GM19193 (cell line): Measurements from ENCODE around the gene JAM3.

Source experiments
- POLR2A ChIP-seq: IDR thresholded peaks from 4 replicates; pipeline ENCODE4 v1.6.1; 2011; ENCODE audit not compliant: insufficient read depth, insufficient read length; ENCODE audit errors: extremely low read depth

JAM3 gene

DNA sequence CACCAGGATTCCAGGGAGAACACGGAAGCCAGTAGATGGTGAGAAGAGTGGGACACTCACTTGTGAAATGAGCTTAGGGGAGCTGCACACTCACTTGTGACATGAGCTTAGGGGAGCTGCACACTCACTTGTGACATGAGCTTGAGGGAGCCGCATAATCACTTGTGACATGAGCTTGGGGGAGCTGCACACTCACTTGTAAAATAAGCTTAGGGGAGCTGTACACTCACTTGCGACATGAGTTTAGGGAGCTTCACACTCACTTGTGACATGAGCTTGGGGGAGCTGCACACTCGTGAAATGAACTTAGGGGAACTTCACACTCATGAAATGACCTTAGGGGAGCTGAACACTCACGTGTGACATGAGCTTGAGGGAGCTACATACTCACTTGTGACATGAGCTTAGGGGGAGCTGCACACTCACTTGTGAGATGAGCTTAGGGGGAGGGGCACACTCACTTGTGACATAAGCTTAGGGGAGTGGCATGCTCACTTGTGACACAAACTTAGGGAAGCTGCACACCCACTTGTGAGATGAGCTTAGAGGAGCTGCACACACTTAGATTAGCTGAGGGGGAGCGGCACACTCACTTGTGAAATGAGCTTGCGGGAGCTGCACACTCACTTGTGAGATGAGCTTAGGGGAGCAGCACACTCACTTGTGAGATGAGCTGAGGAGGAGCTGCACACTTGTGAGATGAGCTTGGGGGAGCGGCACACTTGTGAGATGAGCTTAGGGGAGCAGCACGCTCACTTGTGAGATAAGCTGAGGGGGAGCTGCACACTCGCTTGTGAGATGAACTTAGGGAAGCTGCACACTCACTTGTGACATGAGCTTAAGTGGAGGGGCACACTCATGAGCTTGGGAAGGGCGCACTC lies 95.9 kb downstream of the JAM3 start:
- no peak for TF ChIP-seq POLR2A

DNA sequence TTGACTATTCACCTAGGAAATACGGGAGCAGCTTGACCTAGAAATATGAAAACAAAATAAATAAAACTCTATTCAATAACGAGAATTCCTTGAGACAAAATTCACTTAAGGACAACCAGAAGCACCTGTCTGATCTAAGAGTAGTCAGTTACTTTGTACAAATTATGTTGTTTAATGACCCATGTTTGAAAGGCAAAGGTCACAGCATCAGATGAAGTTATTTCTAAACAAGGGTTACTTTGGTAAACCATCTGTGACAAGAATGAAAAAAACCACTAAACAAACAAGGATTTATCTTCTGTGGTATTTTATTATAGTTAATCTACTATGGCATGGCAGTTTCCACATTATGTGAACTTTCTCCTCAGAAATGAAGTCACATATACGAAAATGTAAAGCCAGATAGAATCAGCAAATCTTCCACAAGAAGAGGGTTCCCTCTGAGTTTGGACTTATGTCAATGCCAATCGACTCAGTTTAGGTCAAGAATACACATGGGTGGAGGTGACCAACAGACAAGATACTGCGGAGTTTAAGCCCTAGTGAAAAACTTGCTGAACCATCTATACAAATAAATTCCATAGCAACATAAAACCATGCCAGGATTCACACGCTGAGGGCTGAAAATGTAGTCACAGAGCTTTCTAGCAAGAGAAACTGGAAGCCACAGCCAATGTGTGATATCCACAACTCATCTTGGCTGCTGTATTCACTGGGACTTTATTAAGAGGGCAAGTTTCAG lies 101.5 kb downstream of the JAM3 start:
- no peak for TF ChIP-seq POLR2A

DNA sequence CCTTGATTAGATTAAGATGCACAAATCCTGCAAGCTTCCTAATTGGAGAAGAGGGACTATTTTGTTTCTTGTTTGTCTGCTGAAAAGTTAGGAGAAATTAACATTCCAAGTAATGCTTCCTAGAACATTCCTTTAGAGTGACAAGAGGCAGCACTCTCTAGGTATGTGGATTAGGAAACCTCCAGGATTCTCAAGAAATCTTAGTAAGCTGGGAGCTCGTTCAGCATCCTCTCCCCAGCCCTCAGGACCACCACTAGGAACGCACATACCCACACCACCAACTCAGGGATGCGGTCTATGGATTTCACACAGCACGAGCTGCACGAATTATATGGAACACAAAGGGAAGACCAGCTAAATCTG lies 102.0 kb downstream of the JAM3 start:
- TF ChIP-seq POLR2A = no peak

DNA sequence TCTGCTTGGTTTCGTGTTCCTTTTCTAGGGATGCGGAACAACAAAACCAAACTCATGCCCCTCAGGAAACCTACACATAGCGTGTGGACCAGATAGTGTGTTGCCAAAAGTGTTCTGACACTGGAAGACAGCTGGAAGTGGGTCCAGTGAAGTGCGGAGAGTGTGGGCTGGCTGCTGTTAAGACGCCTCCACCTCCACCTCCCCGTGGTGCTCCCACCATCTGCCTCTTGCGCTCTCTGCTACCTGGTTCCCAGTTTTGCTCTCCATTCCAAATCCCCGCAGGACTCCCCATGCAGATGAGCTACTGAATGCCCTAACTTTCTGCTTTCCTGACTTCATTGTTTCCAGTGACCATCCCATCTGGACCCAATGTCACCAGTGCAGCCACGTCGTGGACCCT lies 103.1 kb downstream of the JAM3 start:
- no peak for TF ChIP-seq POLR2A

DNA sequence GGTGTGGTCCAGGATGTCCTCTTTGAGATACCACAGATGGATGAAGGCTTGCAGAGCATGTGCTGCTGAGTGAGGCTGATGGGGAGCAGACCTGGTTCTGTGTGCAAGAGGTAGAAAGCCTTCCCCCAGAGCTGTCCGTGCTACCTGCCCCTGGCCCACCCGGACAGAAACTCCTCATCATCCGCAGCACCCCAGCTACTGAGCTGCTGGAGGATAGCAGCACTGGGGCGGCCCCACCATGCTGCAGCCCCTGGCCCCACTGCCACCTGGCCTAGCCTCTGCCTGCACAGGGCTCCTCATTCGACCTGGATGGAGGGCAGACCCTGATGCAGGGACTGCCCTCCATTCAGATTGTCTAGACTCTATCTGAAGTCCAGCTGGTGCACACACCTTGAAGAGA lies 104.4 kb downstream of the JAM3 start:
- no peak for TF ChIP-seq POLR2A

DNA sequence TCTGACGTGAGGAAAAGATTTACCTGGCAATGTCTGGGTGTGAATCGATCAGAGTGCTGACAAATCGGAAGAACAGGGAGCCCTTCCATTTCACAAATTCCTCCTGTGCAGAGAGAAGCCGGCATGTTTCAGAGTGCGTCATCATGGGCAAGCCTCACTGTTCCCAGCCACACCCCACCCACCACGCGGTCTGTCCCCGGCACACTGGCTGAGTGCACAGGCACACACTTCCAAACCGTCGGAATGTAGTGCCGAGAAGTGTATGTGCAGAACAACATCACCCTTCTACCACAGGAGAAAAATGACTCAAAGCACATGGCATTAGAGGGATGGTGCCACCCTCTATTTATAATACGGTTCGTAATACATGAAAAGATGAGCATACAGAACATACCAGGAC lies 107.4 kb downstream of the JAM3 start:
- TF ChIP-seq POLR2A = no peak

DNA sequence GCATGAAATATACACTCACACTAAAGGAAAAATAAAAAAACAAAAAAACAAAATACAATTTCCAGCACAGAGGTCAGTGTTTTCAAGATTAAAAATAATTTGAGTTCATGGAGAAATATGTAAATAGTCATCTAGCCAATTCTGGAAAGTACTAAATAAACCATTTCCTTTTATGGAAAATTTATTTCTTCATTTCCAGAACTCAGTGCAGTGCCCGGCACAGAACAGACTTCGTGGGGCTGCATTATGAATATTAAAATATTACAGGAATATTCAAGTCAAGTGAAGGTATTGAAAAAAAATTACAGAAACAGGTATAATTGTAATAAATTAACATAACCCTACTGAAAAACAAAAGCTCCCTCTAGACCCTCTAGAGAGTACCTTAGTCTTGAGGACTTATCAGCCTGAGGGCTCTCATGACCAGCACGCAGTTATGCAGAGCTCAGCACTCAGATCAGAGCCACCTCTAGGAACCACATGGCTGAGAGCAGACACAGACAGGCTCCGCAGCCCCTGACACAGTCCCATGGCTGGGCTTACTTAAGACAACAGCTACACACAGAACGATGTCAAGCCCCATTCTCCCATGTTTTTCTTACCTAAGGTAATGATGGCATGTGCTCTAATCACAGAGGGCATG lies 109.3 kb downstream of the JAM3 start:
- TF ChIP-seq POLR2A = no peak

DNA sequence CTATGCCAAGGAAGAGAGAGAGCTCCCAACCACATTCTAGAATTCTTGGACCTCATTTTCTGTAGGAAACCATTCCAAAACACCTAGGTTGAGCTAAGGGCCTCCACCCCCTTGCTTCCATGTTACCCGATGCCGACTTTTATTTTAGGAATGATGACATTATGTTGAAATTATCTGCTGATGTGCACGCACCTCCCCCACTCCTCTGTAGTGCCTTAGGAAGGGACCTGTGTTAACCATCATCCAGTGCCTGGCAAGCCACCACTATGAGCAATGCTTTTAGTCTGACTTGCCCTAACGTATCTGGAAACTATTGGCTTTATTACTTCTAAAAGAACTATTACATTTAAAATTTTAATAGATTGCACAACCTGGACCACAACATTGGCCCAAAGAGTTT lies 112.8 kb downstream of the JAM3 start:
- no peak for TF ChIP-seq POLR2A

DNA sequence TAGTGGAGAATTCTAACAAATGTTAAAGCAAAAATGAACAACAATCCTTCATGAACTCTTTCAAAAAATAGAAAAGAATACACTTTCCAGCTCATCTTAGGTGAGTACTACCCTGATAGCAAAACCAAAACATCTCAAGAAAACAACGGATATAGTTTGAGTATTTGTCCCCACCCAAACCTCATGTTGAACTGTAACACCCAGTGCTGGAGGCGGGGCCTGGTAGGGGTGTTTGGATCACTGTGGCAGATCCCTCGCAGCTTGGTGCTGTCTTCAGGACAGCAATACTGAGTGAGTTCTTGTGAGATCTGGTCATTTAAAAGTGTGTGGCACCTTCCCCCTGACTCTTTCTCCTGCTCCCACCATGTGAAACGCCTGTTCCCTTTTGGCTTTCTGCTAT lies 127.9 kb downstream of the JAM3 start:
- TF ChIP-seq POLR2A = no peak

DNA sequence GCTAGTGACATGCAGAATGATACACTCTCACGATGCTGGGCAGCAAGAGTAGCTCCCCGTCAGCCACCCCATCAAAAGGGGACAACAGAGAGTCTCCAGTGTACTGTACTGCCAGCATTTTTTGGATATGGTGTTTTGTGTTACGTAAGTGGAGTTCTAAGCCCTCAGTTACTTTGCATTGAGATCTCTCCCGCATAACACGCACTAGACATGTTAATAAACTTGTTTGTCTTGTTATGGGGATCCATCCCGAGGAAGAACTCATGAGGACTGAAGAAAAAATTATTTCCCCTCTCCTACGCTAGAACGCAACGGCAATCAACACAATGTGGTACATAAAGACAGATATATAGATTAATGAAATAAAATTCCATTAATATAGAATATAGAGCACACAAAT lies 130.7 kb downstream of the JAM3 start:
- TF ChIP-seq POLR2A = no peak

DNA sequence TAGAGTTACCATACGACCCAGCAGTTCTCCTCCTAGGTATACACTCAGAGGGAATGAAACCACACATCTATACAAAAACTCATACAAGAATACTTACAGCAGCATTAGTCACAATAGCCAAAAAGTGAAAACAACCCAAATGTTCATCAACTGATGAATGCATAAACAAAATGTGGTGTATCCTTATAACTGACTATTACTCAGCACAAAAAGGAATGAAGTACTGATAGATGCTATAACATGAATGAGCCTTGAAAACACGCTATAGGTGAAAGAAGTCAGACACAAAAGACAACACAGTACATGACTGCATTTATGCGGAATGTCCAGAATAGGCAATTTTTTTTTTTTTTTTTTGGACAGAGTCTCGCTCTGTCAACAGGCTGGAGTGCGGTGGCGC lies 131.8 kb downstream of the JAM3 start:
- no peak for TF ChIP-seq POLR2A
